ENCODE results near the gene GTF3C1.

The GTF3C1 gene

DNA sequence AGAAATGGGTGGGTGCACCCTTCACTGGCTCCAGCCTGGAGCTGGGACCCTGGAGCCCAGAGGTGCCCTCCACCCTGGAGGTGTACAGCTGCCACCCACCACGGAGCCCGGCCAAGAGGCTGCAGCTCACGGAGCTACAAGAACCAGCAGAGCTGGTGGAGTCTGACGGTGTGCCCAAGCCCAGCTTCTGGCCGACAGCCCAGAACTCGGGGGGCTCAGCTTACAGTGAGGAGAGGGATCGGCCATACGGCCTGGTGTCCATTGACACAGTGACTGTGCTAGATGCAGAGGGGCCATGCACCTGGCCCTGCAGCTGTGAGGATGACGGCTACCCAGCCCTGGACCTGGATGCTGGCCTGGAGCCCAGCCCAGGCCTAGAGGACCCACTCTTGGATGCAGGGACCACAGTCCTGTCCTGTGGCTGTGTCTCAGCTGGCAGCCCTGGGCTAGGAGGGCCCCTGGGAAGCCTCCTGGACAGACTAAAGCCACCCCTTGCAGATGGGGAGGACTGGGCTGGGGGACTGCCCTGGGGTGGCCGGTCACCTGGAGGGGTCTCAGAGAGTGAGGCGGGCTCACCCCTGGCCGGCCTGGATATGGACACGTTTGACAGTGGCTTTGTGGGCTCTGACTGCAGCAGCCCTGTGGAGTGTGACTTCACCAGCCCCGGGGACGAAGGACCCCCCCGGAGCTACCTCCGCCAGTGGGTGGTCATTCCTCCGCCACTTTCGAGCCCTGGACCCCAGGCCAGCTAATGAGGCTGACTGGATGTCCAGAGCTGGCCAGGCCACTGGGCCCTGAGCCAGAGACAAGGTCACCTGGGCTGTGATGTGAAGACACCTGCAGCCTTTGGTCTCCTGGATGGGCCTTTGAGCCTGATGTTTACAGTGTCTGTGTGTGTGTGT, 100.9 kb downstream of the GTF3C1 start:
- peaks cover 91% of the 10 kb centered on the region for H3K36me3 ChIP-seq (replicated peaks; ENCODE audit: low read depth, low read length)
- no peaks in the 10 kb centered on the region for H3K27me3 ChIP-seq (ENCODE audit: low read depth, low read length)
- H3K4me3 ChIP-seq (ENCODE audit: low read length), result peak overlapping the region; percentile 24; the same call in 1 of the 2 replicates
- H3K9ac ChIP-seq (ENCODE audit: low read length), result peak overlapping the region; percentile 46; the same call in 1 of the 2 replicates
- peaks cover 13% of the 10 kb centered on the region for H3K79me2 ChIP-seq (ENCODE audit: low read length)
- no peak overlapping the region for H2AFZ ChIP-seq (ENCODE audit: low read depth, low read length)
- H3K4me2 ChIP-seq (ENCODE audit: low read length), result peak overlapping the region; percentile 58; the same call in 1 of the 2 replicates
- H3K9me3 ChIP-seq (ENCODE audit: insufficient read depth, low read length), result peaks cover 4% of the 10 kb centered on the region; the same call in 1 of the 2 replicates
- peaks cover 85% of the 10 kb centered on the region for H3K4me1 ChIP-seq (ENCODE audit: low read length)
- TF ChIP-seq CTCF (IDR thresholded peaks at IDR 0.05; ENCODE audit: low read depth, low read length) (no peak), EZH2phosphoT487 (IDR thresholded peaks at IDR 0.05; ENCODE audit: low read depth) (no peak)
- H4K20me1 ChIP-seq (ENCODE audit: insufficient read depth, low read length), result peaks cover 24% of the 10 kb centered on the region; the same call in 1 of the 2 replicates
- peak overlapping the region; percentile 96 for H3K27ac ChIP-seq (ENCODE audit: low read length)

GRCh38 chr16:27447301-27447700, 102.4 kb downstream of the GTF3C1 start:
- no peak overlapping the region for H2AFZ ChIP-seq (ENCODE audit: low read depth, low read length)
- peaks cover 31% of the 10 kb centered on the region for H4K20me1 ChIP-seq (ENCODE audit: insufficient read depth, low read length)
- peaks cover 90% of the 10 kb centered on the region for H3K36me3 ChIP-seq (replicated peaks; ENCODE audit: low read depth, low read length)
- peaks cover 22% of the 10 kb centered on the region for H3K79me2 ChIP-seq (ENCODE audit: low read length)
- no peak for TF ChIP-seq EZH2phosphoT487 (IDR thresholded peaks at IDR 0.05; ENCODE audit: low read depth)
- no peak for TF ChIP-seq CTCF (IDR thresholded peaks at IDR 0.05; ENCODE audit: low read depth, low read length)
- no peak overlapping the region for H3K9ac ChIP-seq (ENCODE audit: low read length)
- no peaks in the 10 kb centered on the region for H3K9me3 ChIP-seq (ENCODE audit: insufficient read depth, low read length)
- peak overlapping the region; percentile 96 for H3K27ac ChIP-seq (ENCODE audit: low read length)
- H3K4me3 ChIP-seq (ENCODE audit: low read length), result no peak overlapping the region
- no peak overlapping the region for H3K4me2 ChIP-seq (ENCODE audit: low read length)
- H3K4me1 ChIP-seq (ENCODE audit: low read length), result peaks cover 70% of the 10 kb centered on the region
- no peaks in the 10 kb centered on the region for H3K27me3 ChIP-seq (ENCODE audit: low read depth, low read length)

DNA sequence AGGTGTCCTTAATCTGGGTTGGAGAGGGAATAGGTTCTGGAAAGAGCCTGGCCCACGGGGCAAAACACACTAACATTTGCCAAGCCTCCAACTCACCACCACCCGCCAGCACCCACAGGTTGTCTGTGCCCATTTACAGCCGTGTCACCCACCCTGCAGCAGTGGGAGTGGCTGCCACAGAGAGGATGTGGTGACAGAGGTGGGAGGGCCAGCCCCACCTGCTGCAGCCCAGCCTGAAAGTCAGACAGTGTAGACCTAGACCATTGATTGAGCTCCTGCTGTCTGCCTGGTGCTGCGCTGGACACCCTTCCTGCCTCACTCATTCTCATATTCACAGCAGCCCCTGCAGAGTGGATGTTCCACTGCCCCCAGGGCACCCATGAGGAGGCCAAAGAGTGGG, 103.0 kb downstream of the GTF3C1 start:
- H3K4me3 ChIP-seq (ENCODE audit: low read length), result no peak overlapping the region
- H3K79me2 ChIP-seq (ENCODE audit: low read length), result peaks cover 26% of the 10 kb centered on the region
- H3K9me3 ChIP-seq (ENCODE audit: insufficient read depth, low read length), result no peaks in the 10 kb centered on the region
- H4K20me1 ChIP-seq (ENCODE audit: insufficient read depth, low read length), result peaks cover 35% of the 10 kb centered on the region
- no peak for TF ChIP-seq CTCF (IDR thresholded peaks at IDR 0.05; ENCODE audit: low read depth, low read length)
- TF ChIP-seq EZH2phosphoT487 (IDR thresholded peaks at IDR 0.05; ENCODE audit: low read depth), result no peak
- no peak overlapping the region for H3K9ac ChIP-seq (ENCODE audit: low read length)
- peak overlapping the region; percentile 96 for H3K27ac ChIP-seq (ENCODE audit: low read length)
- peaks cover 92% of the 10 kb centered on the region for H3K36me3 ChIP-seq (replicated peaks; ENCODE audit: low read depth, low read length)
- H3K4me2 ChIP-seq (ENCODE audit: low read length), result no peak overlapping the region
- no peaks in the 10 kb centered on the region for H3K27me3 ChIP-seq (ENCODE audit: low read depth, low read length)
- H2AFZ ChIP-seq (ENCODE audit: low read depth, low read length), result no peak overlapping the region
- peaks cover 67% of the 10 kb centered on the region for H3K4me1 ChIP-seq (ENCODE audit: low read length)

- H3K9me3 ChIP-seq (ENCODE audit: insufficient read depth, low read length), result no peaks in the 10 kb centered on the region
- peaks cover 88% of the 10 kb centered on the region for H3K36me3 ChIP-seq (replicated peaks; ENCODE audit: low read depth, low read length)
- H3K4me3 ChIP-seq (ENCODE audit: low read length), result no peak overlapping the region
- peaks cover 56% of the 10 kb centered on the region for H3K4me1 ChIP-seq (ENCODE audit: low read length)
- peaks cover 43% of the 10 kb centered on the region for H4K20me1 ChIP-seq (ENCODE audit: insufficient read depth, low read length)
- no peaks in the 10 kb centered on the region for H3K27me3 ChIP-seq (ENCODE audit: low read depth, low read length)
- TF ChIP-seq CTCF (IDR thresholded peaks at IDR 0.05; ENCODE audit: low read depth, low read length) (peak; percentile 14; the same call in 1 of the 2 replicates), EZH2phosphoT487 (IDR thresholded peaks at IDR 0.05; ENCODE audit: low read depth) (no peak)
- H3K9ac ChIP-seq (ENCODE audit: low read length), result no peak overlapping the region
- H3K79me2 ChIP-seq (ENCODE audit: low read length), result peaks cover 29% of the 10 kb centered on the region
- peak overlapping the region; percentile 14; the same call in 1 of the 2 replicates for H3K27ac ChIP-seq (ENCODE audit: low read length)
- H3K4me2 ChIP-seq (ENCODE audit: low read length), result no peak overlapping the region
- H2AFZ ChIP-seq (ENCODE audit: low read depth, low read length), result no peak overlapping the region
Observed at GRCh38 chr16:27445502-27446175, 104.1 kb downstream of the GTF3C1 start.

Data from OCI-LY3 (cell line).